ENCODE data around the gene RAB29.
A peak's percentile ranks its signal among the peaks of the same experiment; 100 is the strongest.
"Not testable (repeated sequence)": the region's sequence is repeated elsewhere in the genome, so short reads cannot be mapped to it uniquely, and the experiment has no call there.

Gene RAB29, protein sequence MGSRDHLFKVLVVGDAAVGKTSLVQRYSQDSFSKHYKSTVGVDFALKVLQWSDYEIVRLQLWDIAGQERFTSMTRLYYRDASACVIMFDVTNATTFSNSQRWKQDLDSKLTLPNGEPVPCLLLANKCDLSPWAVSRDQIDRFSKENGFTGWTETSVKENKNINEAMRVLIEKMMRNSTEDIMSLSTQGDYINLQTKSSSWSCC

DNA sequence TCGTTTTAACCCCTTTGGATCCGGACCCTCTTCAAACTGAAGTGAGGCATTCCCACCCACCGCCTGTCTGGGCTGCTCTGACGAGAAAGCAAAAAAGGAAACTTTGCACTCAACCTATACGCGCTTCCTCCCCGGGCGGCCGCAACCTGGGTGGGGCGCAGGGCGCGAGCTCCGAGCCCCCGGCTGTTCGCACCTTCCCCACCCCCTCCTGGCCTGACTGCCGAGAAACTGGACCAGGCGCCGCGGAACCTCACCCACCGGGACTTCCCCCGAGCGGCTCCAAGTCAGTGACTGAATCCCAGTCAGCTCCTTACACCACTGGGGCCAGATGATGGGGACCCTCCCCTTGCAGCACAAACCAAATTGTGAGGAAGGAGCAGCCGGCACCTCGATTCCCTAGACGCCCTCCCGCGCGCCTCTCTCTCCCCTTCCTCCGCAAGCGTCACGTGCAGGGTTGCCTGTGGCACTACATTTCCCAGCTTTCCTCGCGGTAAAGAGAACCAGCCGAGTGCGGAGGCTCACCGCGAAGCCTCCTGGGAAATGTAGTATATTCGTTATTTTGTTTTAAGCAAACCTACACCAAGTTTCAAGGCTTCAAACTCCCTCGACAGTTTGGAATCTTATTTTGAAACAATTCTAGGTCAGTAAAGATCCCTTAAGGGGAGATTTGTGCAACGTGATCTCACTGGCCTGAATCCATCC is at the start of gene RAB29:
TSS of gene RAB29 (minus strand) at position 468 of the 702 bp plus-strand sequence. CDS start 526 bp downstream, outside the sequence.
- DNase-seq = peak; percentile 83

DNA sequence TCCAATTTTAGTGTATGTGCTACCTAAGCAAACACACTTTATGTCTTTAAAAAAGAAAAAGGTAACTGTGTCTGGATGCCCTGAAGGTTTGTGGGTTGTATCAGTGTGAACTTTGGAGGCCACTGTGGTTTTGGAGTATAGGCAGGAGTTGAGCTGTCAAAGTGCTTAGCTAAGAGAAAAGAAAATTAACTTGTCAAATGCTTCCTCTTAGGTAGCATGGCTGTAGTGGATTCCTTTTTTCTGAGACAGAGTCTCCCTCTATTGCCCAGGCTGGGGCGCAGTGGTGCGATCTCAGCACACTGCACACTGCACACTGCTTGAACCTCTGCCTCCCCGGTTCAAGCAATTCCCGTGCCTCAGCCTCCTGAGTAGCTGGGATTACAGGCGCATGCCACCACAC is 48.9 kb upstream of the RAB29 start:
- DNase-seq = no peak

DNA sequence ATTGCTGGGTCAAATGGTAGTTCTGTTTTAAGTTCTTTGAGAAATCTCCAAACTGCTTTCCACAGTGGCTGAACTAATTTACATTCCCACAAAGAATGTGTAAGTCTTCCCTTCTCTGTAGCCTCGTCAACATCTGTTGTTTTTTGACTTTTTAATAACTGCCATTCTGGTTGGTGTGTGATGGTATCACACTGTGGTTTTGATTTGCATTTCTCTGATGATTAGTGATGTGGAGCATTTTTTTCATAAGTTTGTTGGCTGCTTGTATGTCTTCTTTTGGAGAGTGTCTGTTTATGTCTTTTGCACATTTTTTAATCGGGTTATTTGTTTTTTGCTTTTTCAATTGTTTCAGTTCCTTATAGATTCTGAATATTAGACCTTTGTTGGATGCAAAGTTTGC is 48.0 kb upstream of the RAB29 start:
- not testable (repeated sequence) for DNase-seq

DNA sequence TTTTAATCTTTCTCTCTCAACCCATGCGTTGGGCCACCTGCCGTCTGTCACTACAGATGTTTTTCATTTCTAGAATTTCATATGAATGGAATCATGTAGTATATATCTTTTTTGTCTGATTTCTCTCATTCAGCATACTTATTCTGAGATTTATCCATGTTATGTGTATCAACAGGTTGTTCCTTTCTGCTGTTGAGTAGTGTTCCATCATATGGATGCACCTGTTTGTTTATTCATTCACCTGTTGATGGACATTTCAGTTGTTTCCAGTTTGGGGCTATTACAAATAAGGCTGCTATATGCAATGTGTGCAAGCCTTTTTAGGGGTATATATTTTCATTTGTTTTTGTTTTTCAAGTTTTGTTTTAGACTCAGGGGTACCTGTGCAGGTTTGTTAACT is 47.1 kb upstream of the RAB29 start:
- DNase-seq = no peak

DNA sequence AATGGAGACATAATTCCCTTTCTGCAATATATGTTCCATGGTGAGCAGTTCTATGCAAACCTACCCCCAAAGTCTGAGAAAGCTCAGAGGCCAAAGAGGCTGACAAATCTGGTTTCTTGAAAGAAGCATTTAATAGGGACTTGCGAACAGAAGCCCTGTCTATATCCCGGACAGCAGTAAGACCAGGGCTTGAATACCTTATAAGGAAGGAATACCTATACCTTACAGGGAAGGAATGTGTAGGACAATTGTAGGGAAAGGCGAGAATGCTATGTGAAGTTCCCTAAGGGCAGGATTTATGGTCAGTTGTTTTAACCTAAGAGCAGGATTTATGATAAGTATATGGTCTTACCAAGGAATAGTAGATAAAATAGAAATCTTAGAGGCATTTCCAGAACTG is 42.7 kb upstream of the RAB29 start:
- no peak for DNase-seq

DNA sequence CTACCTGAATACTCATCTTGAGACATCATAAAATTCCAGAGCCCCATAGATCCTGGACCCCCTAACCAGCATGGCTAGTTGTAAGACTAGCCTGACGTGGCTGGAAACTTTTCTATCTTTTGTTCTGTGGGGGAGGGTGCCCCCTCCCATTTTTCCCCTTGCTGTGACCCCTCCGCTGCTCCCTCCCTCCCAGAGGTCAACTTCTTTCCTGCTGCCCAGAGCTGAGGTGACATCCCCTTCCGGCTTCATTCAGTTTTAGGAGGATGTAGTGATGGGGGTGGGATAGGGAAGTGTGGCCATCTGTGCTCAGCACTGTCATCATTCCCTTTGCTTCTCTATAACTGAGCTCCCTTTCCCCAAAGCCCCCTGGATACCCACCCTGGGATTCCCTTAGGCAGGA is 42.1 kb upstream of the RAB29 start:
- DNase-seq = no peak

DNA sequence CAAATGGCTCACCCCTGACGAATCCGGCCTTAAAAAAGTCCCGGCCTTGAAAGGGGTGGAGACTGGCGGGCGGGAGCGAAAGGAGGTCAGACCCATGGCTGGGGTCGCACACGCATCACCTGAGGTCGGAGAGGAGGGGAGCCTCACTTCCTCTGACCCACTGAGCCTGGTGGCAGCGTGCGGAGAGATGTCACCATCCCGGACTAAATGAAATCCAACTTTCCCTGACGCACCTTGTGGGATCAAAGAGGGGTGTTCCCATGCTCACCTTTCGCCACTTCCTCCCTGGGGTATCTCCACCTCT is 38.4 kb upstream of the RAB29 start:
- DNase-seq = no peak

DNA sequence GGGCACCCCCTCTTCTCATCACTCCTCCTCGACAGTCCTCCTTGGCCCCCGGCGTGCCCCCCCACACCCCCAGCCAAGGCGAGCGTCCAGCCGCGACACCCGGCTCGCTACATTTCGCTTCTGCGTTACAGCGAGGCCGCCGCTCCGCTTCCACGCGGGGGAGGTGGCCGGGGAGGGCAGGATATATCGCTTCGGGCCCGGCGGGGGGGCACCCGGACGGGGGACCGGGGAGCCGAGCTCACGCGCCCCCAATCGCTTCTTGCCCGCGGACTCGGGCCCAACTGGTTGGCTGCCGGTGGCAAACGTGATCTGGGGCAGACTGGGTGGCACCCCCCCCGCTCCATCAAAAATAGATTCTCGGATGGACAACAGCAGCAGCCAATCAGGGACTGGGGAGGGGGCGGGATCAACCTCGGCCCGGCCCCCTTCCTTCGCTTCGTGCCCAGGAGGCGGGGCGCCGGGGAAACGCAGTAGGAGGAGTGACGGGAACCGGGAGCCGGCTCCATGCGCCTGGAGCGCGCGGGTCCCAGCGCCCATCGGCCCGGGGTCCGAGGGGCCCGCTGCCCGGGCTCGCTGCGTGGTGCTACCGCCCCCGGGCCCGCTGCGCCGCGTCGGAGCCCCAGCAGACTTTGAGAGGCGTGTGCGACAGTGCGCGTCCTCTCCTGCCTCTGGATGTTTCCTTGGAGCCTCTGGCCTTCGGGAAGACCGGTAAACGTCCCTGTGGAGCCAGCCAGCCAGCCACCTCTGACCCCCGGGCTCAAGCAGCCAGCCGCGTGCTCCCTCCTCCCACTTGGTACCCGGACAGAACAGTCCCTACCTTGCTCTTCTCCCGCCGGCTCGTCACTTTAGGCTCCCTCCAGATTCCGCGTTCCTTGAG is 37.8 kb upstream of the RAB29 start, which contains the start of gene SLC41A1:
TSS of gene SLC41A1 (minus strand) at position 321 of the 877 bp plus-strand sequence. CDS start 2,757 bp downstream, outside the sequence.
- DNase-seq = peak; percentile 92

DNA sequence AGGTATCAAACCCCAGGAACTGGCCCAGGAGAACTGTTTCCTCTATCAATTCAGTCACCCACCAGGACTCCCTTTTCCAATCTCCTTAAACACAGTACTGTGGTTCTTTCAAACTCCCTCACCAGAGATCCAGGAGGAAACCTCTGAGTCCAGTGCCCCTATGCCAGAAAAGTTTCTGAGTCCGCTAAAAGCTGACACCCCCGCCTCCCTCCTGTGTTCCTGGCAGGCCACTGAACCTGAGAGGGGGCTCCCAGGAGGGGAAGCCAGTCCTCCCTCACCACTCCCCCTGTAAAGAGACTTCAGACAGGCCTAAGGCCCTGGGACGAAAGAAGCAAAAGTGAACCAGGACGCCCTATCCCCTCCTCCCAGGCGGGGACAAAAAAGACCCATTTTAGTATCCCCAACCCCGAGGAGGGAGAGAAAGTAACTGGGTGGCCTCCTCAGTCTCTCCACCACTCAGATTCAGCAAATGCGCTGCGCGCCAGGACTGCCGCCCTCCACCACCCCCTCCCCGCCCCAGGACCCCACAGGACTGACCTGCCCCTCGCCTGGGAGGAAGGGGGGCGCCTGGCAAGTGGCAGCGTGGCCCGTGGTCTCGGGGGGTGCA is 37.1 kb upstream of the RAB29 start:
- DNase-seq = peak; percentile 35

DNA sequence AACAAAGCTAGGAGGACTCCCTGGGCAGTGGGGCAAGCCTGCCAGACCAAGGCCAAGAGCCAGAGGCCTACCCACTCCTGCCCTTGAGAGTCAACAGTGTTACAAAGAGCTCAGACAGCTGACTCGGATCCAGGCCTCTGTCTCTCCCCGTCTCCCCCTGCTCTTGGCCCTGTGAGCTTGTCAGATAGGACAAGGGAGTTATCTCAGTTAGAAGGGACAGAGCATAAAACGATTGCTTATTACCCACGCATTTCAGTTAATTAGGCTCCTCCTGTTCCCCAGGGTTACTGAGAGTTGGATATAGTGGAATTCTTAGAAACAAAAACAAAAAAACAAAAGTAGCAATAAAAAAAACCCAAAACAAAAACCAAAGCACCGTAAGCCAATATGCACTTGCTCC is 36.4 kb upstream of the RAB29 start:
- DNase-seq = no peak

DNA sequence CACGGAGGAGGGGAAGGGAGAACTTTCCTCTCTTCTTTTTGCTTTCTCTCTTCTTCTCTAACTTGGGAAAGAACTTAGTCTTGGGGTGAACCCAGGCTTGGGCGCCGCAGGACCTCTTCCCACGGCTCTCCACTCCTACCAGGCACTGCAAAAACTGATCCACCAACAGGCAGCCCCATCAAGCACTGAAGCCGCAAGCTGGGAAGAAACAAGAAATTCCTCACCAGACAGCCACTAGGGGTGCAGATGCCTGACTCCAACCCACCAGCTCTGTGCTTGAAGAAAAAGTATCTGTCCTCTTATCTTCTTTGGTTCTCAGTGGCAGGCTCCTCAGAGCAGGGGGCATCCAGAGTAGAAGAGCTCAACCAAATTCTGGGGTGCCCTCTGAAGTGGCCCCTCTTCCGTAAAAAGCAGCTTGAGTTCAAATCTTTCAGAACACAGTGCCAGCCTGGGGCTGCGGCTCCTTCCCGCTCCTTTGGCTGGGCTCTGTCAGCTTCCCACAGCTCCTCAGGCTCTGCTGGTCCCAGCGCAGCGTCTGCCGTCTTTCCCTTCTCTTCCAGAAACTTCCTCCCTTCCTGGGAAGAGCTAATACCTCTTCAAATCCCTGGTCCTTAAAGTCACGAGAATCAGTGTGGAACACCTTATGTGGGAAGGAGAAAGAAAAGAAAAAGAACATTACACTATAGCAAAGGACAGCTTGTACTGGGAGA is 35.3 kb upstream of the RAB29 start:
- no peak for DNase-seq

DNA sequence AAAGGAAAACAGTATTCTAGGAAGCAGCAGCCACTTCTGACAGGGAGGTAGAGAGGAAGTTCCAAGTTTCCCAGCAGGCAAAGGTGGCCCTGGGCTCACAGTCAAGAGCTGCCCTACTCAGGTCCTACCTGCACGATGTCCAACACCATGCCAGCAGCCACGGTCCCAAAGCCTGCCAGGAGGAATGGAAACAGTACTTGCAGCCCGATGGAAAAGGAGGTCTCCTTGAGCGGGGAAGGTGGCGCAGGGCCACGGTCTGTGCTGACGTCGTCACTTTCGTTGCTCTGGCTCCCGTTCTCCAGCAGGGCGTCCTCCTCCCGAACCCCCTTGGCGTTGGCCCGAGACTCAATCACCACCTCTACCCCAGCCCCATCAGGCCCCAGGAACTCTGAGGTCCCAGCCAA is 34.7 kb upstream of the RAB29 start:
- no peak for DNase-seq

DNA sequence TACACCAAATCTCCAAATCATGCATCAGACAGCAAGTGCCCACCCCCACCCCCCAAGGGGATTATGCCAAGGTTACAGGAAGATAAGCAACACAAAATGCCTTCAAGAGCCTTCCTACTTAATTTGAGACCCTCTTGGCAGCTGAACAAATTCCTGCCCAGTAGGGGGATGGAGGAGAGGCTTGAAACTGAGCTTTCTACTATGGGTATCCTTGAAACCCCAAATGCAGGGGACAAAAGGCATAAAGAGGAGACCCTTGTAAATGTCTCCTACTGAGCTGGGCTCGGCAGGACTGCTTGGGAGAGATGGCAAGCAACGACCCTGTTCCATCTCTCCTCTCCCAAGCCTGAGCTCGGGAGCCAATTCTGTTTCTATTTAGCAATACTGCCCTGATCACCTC is 34.2 kb upstream of the RAB29 start:
- no peak for DNase-seq

DNA sequence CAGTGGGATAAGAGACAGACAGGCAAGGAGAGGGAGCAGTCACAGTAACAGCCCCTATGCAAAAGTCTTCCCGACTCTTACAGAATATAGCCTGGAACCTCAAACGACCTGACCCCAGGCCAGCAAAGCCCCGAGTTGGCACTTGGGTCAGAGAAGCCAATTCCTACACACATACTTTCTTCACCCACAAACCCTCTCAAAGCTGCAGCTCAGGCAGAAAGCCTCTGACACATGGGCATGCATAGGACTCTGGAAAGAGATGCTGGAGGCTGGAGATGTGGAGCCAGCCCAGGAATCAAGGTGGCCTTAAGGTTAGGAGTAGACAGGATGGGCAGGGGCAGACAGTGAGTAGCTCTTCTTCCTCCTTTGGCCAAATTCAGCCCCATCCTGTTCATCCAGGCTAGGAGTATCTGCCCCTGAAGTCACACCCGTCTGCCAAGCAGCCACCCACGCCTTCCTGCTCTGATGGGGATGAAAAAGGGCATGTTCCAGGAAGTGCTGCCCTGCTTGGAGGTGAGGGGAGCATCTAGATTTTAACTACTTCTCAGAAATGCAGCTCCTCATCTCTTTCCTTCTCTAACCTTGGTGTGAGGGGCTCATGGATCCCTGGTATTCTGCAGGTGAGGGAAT is 29.9 kb upstream of the RAB29 start:
- no peak for DNase-seq

DNA sequence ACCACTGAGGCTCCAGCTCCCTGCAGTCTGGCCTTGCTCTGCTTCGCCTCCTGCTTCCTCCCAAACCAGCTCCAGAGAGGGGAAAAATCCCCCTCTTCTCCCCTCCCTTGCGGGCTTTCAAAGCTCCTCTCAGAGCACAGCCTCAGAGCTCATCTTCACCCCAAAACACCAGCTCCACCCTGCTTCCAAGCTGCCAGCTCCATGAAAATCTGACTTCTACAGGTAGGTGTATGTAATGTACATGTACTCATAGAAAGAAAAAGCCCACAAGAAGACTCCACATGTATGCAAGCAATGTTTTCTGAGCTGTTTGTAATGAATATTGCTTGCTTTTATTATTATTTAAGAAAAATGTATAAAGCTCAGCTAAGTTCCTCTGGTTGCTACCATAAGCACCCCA is 29.3 kb upstream of the RAB29 start:
- DNase-seq = no peak

DNA sequence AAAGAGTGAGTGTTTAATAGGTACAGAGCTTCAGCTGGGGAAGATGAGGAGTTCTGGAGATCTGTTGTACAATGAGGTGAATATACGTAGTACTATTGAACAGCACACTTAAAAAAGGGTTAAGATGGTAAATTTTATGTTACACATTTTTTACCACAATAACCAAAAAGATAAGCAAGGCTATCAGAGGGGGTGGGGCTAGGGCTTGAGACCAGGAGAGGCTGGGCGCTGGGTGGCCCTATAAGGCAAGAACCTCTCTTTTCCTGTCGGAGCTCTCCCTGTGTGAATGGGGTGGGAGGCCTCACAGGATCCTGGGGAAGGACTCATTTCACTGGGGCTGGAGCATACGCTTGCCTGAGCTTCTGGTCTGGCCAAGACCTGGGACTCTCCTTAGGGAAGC is 28.7 kb upstream of the RAB29 start:
- no peak for DNase-seq

DNA sequence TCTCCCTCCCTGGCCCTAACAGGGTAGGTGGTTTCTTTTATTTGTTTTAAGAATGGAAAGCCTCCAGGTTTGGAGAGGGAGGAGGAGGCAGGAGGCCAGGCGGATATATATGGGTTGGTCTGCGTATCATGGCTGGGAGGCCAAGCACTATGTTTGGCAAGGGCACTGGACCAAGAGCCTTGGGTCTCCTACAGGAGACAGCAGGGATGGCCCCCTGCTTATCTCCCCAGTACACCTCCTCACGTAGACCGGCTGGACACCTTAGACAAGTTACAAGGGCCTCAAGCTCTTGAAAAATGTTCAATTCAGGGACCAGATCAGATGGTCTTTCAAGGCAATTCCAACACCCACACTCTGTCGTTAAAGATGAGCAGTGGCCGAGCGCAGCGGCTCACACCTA is 26.8 kb upstream of the RAB29 start:
- DNase-seq = no peak

DNA sequence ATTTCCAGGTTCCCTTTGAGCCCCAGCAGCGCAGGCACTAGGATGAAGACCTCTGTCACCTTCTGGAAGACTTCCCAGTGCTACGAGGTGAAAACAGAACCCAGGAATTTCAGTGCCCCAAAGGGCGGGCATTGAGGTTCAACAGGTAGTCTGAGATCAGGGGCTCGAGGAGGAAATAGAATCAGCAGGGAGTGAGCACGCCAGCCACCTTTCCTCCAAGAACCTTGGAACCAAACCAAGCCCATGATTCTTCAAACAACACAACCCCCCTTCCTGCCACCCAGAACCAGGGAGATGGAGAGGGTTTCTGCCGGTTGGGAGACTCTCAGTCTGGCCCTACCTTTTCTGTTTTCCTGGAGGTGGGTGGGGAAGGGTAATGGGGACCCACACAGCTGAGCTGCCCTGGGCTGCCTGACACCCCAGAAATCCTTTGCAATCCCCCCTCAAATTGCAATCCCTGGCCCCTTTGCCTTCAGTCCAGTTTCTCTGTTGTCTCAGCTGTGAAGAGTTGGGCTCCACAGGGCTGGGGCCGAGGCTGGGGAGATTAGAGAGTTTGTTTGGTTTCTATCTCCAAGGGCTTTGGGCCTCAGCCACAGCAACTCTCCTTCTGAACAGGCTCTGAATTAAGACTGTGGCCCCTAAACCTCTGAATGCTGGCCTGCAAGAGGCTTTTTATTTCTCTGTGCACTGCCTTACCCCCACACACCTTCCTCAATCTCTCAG is 25.9 kb upstream of the RAB29 start:
- no peak for DNase-seq

DNA sequence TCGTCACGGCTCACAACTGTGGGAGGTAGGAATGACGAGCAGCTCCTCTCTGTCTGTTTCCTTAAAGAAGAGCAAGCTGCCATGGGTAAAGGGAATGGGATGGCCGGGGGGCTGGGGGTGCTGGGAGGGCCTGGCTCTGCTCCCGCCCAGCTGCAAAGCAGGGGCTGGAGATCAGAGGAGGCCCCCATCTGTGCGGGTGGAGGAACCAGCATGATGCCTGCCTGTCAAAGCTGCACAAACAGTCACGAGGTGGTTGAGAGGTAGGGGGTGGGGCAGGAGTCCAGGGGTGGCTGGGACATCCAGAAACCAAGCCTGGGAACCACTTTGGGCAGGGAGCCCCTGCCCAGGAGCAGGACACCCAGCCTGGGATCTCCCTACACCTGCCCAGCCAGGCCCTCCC is 25.1 kb upstream of the RAB29 start:
- no peak for DNase-seq

DNA sequence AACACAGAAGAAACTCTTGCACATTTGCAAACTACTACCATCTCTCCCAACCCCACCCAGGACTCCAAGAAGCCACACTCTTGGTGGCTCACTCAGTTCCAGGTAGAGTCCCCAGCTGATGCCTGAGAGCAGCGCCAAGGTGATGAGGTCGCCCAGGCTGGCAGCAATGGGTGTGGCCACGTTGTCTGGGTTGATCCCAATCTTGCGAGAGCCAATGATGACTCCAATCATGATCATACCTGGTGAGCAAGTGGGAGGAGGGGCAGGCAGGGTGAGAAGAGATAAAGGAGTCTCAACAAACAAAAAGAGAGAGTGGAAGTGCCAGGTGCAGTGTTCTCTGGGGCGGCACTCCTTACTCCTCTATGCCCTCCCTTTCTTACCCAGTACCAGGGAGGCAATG is 23.3 kb upstream of the RAB29 start:
- DNase-seq = no peak

DNA sequence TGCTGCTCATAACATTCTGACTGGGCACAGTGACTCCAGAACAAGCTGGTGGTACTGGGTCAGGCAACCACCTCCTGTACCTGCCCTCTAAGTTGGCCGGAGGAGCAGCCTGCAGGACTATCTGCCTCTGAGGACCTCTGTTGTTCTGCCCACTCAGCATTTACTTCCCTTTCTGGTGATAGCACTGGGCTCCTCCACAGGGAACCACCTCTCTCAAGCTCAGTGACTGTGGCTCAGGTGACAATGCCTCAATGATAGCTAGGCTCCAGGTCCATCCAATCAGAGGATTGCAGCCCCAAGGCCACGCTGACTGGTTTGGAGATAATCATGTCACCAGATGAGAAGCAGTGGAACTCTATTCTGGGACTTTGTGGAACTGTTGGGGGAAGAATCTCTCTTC is 21.9 kb upstream of the RAB29 start:
- DNase-seq = no peak

All from EL (cell line).